Measurements from ENCODE around the gene AHCYL1. TPM values are rescaled to one million over a fixed set of nuclear protein-coding genes. Genes with fewer than 3 reads are reported as not detected.

Gene AHCYL1
- total and polyA plus RNA-seq, 4 donors, result 24.9 to 40.7 (median 30.3) TPM

GRCh38 chr1:110039641-110040040 is 55.1 kb downstream of the AHCYL1 start:
- Histone ChIP-seq H3K4me1 (ENCODE audit: control insufficient read depth in 4 of 4, insufficient read depth in 4 of 4, low read length in 3 of 4) (peaks cover 5 to 11% (median 10%) of the 10 kb centered on the region in 4 donors), H3K9ac (ENCODE audit: low read depth in 1 of 2, low read length in 2 of 2) (no peak overlapping the region), H3K36me3 (ENCODE audit: control insufficient read depth in 4 of 4, insufficient read depth in 3 of 4, low read depth in 1 of 4, low read length in 3 of 4) (peaks cover 11 to 62% (median 57%) of the 10 kb centered on the region in 4 donors), H3K9me3 (ENCODE audit: control insufficient read depth in 4 of 4, low read length in 3 of 4) (no peaks in the 10 kb centered on the region), H3K27ac (ENCODE audit: low read depth in 1 of 2, low read length in 2 of 2) (no peak overlapping the region), H3K27me3 (ENCODE audit: control insufficient read depth in 4 of 4, insufficient read depth in 4 of 4, low read length in 3 of 4) (no peaks in the 10 kb centered on the region), H3K4me3 (ENCODE audit: low read depth in 1 of 3, low read length in 3 of 3) (no peak overlapping the region)
- 86% methylated on average over 4 of the region's 4 CpGs for WGBS
- no peak for DNase-seq (ENCODE audit: low spot score)
- TF ChIP-seq HNF4A (conservative IDR thresholded peaks at IDR 0.05) (no peak), GABPA (IDR thresholded peaks at IDR 0.05 in 1 of 2, conservative IDR thresholded peaks at IDR 0.05 in 1 of 2) (no peak), JUND (IDR thresholded peaks at IDR 0.05) (no peak), TAF1 (conservative IDR thresholded peaks at IDR 0.05) (no peak), ATF3 (IDR thresholded peaks at IDR 0.05) (no peak), FOXA1 (IDR thresholded peaks at IDR 0.05) (no peak), EGR1 (IDR thresholded peaks at IDR 0.05; ENCODE audit: low read depth in 2 of 2) (no peak), NR2F2 (IDR thresholded peaks at IDR 0.05) (no peak)
- TF ChIP-seq, protein P1, sequence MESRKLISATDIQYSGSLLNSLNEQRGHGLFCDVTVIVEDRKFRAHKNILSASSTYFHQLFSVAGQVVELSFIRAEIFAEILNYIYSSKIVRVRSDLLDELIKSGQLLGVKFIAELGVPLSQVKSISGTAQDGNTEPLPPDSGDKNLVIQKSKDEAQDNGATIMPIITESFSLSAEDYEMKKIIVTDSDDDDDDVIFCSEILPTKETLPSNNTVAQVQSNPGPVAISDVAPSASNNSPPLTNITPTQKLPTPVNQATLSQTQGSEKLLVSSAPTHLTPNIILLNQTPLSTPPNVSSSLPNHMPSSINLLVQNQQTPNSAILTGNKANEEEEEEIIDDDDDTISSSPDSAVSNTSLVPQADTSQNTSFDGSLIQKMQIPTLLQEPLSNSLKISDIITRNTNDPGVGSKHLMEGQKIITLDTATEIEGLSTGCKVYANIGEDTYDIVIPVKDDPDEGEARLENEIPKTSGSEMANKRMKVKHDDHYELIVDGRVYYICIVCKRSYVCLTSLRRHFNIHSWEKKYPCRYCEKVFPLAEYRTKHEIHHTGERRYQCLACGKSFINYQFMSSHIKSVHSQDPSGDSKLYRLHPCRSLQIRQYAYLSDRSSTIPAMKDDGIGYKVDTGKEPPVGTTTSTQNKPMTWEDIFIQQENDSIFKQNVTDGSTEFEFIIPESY (IDR thresholded peaks at IDR 0.05), result no peak

DNA sequence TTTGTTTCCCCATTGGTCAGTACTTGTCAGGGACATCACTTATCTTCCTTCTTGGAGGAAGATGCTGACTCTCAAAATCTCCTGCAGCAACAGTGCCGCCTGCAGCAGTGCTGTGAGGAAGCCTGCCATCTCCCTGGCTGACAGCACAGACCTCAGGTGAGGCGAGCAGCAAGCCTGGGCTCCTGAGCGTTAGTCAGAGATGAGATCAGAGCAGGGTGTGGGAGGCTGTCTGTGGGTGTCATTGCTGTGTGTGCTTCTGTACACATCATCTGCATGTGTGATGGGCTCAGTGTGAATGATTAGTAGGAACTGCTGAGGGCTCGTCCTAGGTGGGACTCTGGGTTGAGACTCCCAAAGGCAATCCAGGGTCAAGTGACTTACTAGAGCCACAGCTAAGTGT is 56.0 kb downstream of the AHCYL1 start:
- H3K36me3 ChIP-seq (ENCODE audit: control insufficient read depth in 4 of 4, insufficient read depth in 3 of 4, low read depth in 1 of 4, low read length in 3 of 4), result peaks cover 11 to 71% (median 64%) of the 10 kb centered on the region in 4 donors
- no peak for DNase-seq (ENCODE audit: low spot score)
- H3K4me3 ChIP-seq (ENCODE audit: low read depth in 1 of 3, low read length in 3 of 3), result no peak overlapping the region
- no peaks in the 10 kb centered on the region for H3K27me3 ChIP-seq (ENCODE audit: control insufficient read depth in 4 of 4, insufficient read depth in 4 of 4, low read length in 3 of 4)
- H3K9me3 ChIP-seq (ENCODE audit: control insufficient read depth in 4 of 4, low read length in 3 of 4), result no peaks in the 10 kb centered on the region
- no peak for TF ChIP-seq CTCF (IDR thresholded peaks at IDR 0.05; ENCODE audit: low read depth, low read length, missing input control)
- no peak for TF ChIP-seq RXRA (IDR thresholded peaks at IDR 0.05)
- no peak for TF ChIP-seq MAX (IDR thresholded peaks at IDR 0.05)
- no peak for TF ChIP-seq SP1 (IDR thresholded peaks at IDR 0.05)
- TF ChIP-seq TAF1 (conservative IDR thresholded peaks at IDR 0.05), result no peak
- no peak for TF ChIP-seq EGR1 (IDR thresholded peaks at IDR 0.05; ENCODE audit: low read depth in 2 of 2)
- no peak for TF ChIP-seq JUND (IDR thresholded peaks at IDR 0.05)
- no peak for TF ChIP-seq ATF3 (IDR thresholded peaks at IDR 0.05)
- no peak for TF ChIP-seq HNF4A (conservative IDR thresholded peaks at IDR 0.05)
- TF ChIP-seq REST (IDR thresholded peaks at IDR 0.05), result no peak
- TF ChIP-seq FOXA1 (IDR thresholded peaks at IDR 0.05), result no peak
- TF ChIP-seq NR2F2 (IDR thresholded peaks at IDR 0.05), result no peak
- TF ChIP-seq, protein P1 (IDR thresholded peaks at IDR 0.05), result no peak
- TF ChIP-seq RAD21 (IDR thresholded peaks at IDR 0.05), result no peak
- TF ChIP-seq HNF4G (IDR thresholded peaks at IDR 0.05), result no peak
- TF ChIP-seq YY1 (IDR thresholded peaks at IDR 0.05), result no peak
- no peak for TF ChIP-seq FOXA2 (IDR thresholded peaks at IDR 0.05)
- TF ChIP-seq GABPA (IDR thresholded peaks at IDR 0.05 in 1 of 2, conservative IDR thresholded peaks at IDR 0.05 in 1 of 2), result no peak
- peaks cover 3 to 4% (median 4%) of the 10 kb centered on the region in 4 donors for H3K4me1 ChIP-seq (ENCODE audit: control insufficient read depth in 4 of 4, insufficient read depth in 4 of 4, low read length in 3 of 4)
- H3K27ac ChIP-seq (ENCODE audit: low read depth in 1 of 2, low read length in 2 of 2), result no peak overlapping the region
- WGBS, result 94% methylated on average over 4 of the region's 4 CpGs
- H3K9ac ChIP-seq (ENCODE audit: low read depth in 1 of 2, low read length in 2 of 2), result no peak overlapping the region
